PC-3 (cell line): ENCODE data around the gene ULK3. TPM values are rescaled to one million over a fixed set of nuclear protein-coding genes. Genes with fewer than 3 reads are reported as not detected.

ENCODE experiments used
- ATAC-seq: fragments of 200-7000 bp; cut with Tn5 transposase; 2 replicates; pipeline ENCODE4 v1.9.1; 2020; ENCODE audit warnings: mild to moderate bottlenecking, moderate library complexity
- BruUV-seq: library from RNA; stranded (reverse); fragments of 400-500 nt; replicated peaks from 2 replicates; lab custom pipeline; 2021; lab: Mats Ljungman, UMichigan
- CTCF ChIA-PET: fragments of 300-600 bp; sonication (Branson Sonifier 250); formaldehyde crosslinking; loops from one replicate; lab custom pipeline; 2022; ENCODE audit warnings: antibody characterized with exemption; lab: Charles Lee
- POLR2A ChIA-PET: fragments of 300-600 bp; sonication (Branson Sonifier 250); formaldehyde crosslinking; loops from one replicate; lab custom pipeline; 2022; ENCODE audit warnings: antibody characterized with exemption; ENCODE audit not compliant: unreplicated experiment; lab: Charles Lee
- DNase-seq: peaks from one replicate; pipeline ENCODE4 v3.0.0-alpha.2; 2015
- H2AFZ ChIP-seq: fragments of 300-600 bp; sonication (generic); 2 replicates; pipeline ENCODE4 v1.6.0; 2016; ENCODE audit warnings: antibody characterized with exemption, low read length
- H3F3A ChIP-seq: fragments of 300-600 bp; sonication (generic); one replicate; pipeline ENCODE4 v1.6.0; 2017; ENCODE audit warnings: antibody characterized with exemption, low read length, control low read depth, mild to moderate bottlenecking; ENCODE audit not compliant: unreplicated experiment
- H3K27ac ChIP-seq: fragments of 300-600 bp; sonication (generic); 2 replicates; pipeline ENCODE4 v1.5.1; 2016; ENCODE audit warnings: mild to moderate bottlenecking, low read length
- H3K27me3 ChIP-seq: fragments of 300-600 bp; sonication (generic); 2 replicates; pipeline ENCODE4 v1.6.1; 2016; ENCODE audit warnings: low read length, mixed read lengths
- H3K36me3 ChIP-seq: fragments of 300-600 bp; sonication (generic); 2 replicates; pipeline ENCODE4 v1.6.1; 2016; ENCODE audit warnings: low read depth, mixed run types, low read length, mixed read lengths
- H3K4me1 ChIP-seq: fragments of 300-600 bp; sonication (generic); 2 replicates; pipeline ENCODE4 v1.5.1; 2016; ENCODE audit warnings: low read length; ENCODE audit not compliant: insufficient read depth
- H3K4me2 ChIP-seq: fragments of 300-600 bp; sonication (generic); 2 replicates; pipeline ENCODE4 v1.6.0; 2016; ENCODE audit warnings: low read length
- H3K4me3 ChIP-seq: fragments of 300-600 bp; sonication (generic); 2 replicates; pipeline ENCODE4 v1.5.1; 2016; ENCODE audit warnings: mild to moderate bottlenecking, low read length, mixed read lengths
- H3K79me2 ChIP-seq: fragments of 300-600 bp; sonication (generic); 2 replicates; pipeline ENCODE4 v1.6.1; 2017; ENCODE audit warnings: low read length, mixed read lengths
- H3K9ac ChIP-seq: fragments of 300-600 bp; sonication (generic); 2 replicates; pipeline ENCODE4 v1.6.0; 2016; ENCODE audit warnings: mild to moderate bottlenecking, low read length
- H3K9me2 ChIP-seq: fragments of 300-600 bp; sonication (generic); replicated peaks from 2 replicates; pipeline ENCODE4 v1.6.1; 2016; ENCODE audit warnings: mixed run types, low read length, mixed read lengths
- H3K9me3 ChIP-seq: fragments of 300-600 bp; sonication (generic); 2 replicates; pipeline ENCODE4 v1.6.1; 2016; ENCODE audit warnings: low read length, mixed read lengths
- H4K20me1 ChIP-seq: fragments of 300-600 bp; sonication (generic); 2 replicates; pipeline ENCODE4 v1.6.1; 2016; ENCODE audit warnings: low read length, mixed read lengths
- EZH2 ChIP-seq: fragments of 300-600 bp; sonication (generic); IDR thresholded peaks from one replicate; pipeline ENCODE4 v1.6.1; 2017; ENCODE audit warnings: antibody characterized with exemption, mild to moderate bottlenecking, low read length; ENCODE audit not compliant: unreplicated experiment
- EZH2phosphoT487 ChIP-seq: fragments of 300-600 bp; sonication (generic); IDR thresholded peaks from 2 replicates; pipeline ENCODE4 v1.6.1; 2018; ENCODE audit warnings: mild to moderate bottlenecking, antibody characterized with exemption, low read length, borderline replicate concordance
- intact Hi-C: fragments of 100-400 bp; cut with micrococcal nuclease; formaldehyde crosslinking; loops from 2 replicates; pipeline ENCODE4 v1.9.0; 2023
- total RNA-seq: library from RNA; depleted of rRNA; stranded (reverse); fragments of >200 nt; gene quantifications from 2 replicates; pipeline ENCODE4 v1.2.3, GENCODE V29; 2014
- TF ChIP-seq, protein P1 (sequence below): fragments of 300-600 bp; sonication (generic); conservative IDR thresholded peaks from 2 replicates; pipeline ENCODE4 v1.5.1; 2017; ENCODE audit warnings: antibody characterized with exemption, low read depth, mild to moderate bottlenecking, low read length

The ULK3 gene
- total RNA-seq, 1 experiment from 2014 or later = 20.3 TPM

DNA sequence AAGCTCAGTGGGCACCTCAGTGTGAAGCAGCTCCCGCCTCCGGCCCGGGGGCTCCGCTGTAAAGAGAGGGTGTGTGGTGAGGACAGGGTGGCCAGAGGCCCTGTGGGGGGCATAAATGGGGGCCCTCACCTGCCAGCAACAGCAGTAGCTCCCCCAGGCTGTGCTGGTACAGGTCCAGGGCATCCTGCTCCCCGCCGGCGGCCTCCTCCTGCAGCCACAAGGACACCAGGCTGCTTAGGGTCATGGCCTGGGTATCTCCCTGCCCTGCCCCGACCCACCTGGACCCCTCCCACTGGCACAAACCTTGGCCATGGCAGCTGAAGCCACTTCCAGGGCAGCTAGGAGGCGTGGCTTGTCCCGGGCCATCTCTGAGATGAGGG is 4.8 kb downstream of the ULK3 start:
- H3K36me3 ChIP-seq = no peaks in the 10 kb centered on the region
- no peak overlapping the region for H3K4me2 ChIP-seq
- intact Hi-C loops = no loop called here
- H3F3A ChIP-seq = no peaks in the 10 kb centered on the region
- no peak overlapping the region for H3K9ac ChIP-seq
- ChIA-PET POLR2A (no interaction called here), CTCF (no interaction called here)
- no peak overlapping the region for H3K27ac ChIP-seq
- no peak for DNase-seq
- H3K4me3 ChIP-seq = no peak overlapping the region
- peaks cover 8% of the 10 kb centered on the region for H3K4me1 ChIP-seq
- H3K9me2 ChIP-seq = no peaks in the 10 kb centered on the region
- no peak for ATAC-seq
- BruUV-seq = no TSS peak
- H3K27me3 ChIP-seq = no peaks in the 10 kb centered on the region
- H3K9me3 ChIP-seq = no peaks in the 10 kb centered on the region
- 0 out of 2 replicates have a peak, but pooled peaks cover 5% of the 10 kb centered on the region for H3K79me2 ChIP-seq
- no peak overlapping the region for H2AFZ ChIP-seq
- H4K20me1 ChIP-seq = no peaks in the 10 kb centered on the region
- TF ChIP-seq, protein P1, sequence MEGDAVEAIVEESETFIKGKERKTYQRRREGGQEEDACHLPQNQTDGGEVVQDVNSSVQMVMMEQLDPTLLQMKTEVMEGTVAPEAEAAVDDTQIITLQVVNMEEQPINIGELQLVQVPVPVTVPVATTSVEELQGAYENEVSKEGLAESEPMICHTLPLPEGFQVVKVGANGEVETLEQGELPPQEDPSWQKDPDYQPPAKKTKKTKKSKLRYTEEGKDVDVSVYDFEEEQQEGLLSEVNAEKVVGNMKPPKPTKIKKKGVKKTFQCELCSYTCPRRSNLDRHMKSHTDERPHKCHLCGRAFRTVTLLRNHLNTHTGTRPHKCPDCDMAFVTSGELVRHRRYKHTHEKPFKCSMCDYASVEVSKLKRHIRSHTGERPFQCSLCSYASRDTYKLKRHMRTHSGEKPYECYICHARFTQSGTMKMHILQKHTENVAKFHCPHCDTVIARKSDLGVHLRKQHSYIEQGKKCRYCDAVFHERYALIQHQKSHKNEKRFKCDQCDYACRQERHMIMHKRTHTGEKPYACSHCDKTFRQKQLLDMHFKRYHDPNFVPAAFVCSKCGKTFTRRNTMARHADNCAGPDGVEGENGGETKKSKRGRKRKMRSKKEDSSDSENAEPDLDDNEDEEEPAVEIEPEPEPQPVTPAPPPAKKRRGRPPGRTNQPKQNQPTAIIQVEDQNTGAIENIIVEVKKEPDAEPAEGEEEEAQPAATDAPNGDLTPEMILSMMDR = no peak
- TF ChIP-seq EZH2 (no peak), EZH2phosphoT487 (no peak)

DNA sequence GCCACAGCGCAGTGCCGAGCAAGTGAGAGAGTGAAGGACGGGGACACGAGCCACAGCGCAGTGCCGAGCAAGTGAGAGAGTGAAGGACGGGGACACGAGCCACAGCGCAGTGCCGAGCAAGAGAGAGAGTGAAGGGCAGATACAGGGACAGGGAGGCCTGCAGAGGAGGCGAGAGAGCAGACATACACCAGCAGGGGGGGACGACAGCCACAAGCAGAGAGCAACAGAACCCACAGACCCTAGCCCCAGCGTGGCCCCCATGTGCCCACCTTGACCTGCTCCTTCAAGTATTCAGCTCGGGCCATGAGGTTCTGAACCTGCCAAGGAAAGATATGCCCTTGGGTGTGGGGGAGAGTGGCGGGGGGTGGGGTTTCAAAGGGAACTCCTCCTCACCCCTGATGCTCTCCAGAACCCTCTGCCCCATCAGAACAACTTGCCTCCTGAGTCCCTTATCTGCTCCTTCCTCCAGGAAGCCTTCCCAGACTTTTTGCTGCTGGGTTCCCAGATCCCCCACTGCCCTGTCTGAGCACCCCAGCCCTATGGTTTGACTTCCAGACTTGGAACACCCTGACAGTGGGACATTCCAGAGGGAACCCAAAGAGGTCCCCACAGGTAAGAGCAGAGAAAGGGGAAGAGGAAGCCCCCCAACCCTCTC is 5.3 kb downstream of the ULK3 start:
- no peaks in the 10 kb centered on the region for H3K9me2 ChIP-seq
- intact Hi-C loops = no loop called here
- H3K36me3 ChIP-seq = no peaks in the 10 kb centered on the region
- H3K79me2 ChIP-seq = 0 out of 2 replicates have a peak, but pooled peaks cover 5% of the 10 kb centered on the region
- no peak overlapping the region for H3K4me2 ChIP-seq
- H2AFZ ChIP-seq = no peak overlapping the region
- no peaks in the 10 kb centered on the region for H4K20me1 ChIP-seq
- H3K9ac ChIP-seq = no peak overlapping the region
- ATAC-seq (no peak), DNase-seq (no peak)
- peaks cover 8% of the 10 kb centered on the region for H3K4me1 ChIP-seq
- BruUV-seq = no TSS peak
- no peaks in the 10 kb centered on the region for H3K9me3 ChIP-seq
- no peaks in the 10 kb centered on the region for H3F3A ChIP-seq
- ChIA-PET CTCF (no interaction called here), POLR2A (no interaction called here)
- H3K27me3 ChIP-seq = no peaks in the 10 kb centered on the region
- no peak overlapping the region for H3K27ac ChIP-seq
- no peak overlapping the region for H3K4me3 ChIP-seq
- TF ChIP-seq, protein P1 = no peak
- TF ChIP-seq EZH2 = no peak
- TF ChIP-seq EZH2phosphoT487 = no peak

DNA sequence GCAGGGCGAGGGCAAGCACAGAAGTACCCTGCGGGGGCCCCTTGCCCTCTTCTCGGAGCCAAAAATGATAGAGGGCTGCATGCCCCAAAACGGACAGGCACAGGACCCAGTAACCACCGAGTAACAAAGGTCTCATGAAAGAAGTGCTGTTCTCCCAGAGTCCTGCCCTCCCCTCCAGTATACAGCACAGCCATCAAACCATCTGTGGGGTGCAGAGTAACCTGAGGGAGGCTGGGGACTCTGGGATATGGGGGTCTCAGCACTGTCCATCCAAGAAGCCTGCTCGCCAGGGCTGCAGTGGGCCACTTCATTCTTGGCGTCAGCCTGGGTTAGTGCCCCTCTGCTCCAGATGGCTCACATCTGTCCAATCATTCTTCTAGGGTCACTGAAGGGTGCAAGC is 6.1 kb downstream of the ULK3 start:
- Histone ChIP-seq H4K20me1 (no peaks in the 10 kb centered on the region), H3K9me2 (no peaks in the 10 kb centered on the region), H3K4me3 (no peak overlapping the region), H3K36me3 (no peaks in the 10 kb centered on the region), H3F3A (no peaks in the 10 kb centered on the region), H3K9me3 (no peaks in the 10 kb centered on the region), H3K4me2 (no peak overlapping the region), H3K27me3 (no peaks in the 10 kb centered on the region), H2AFZ (no peak overlapping the region), H3K4me1 (peaks cover 2% of the 10 kb centered on the region), H3K79me2 (0 out of 2 replicates have a peak, but pooled peaks cover 2% of the 10 kb centered on the region), H3K27ac (no peak overlapping the region), H3K9ac (no peak overlapping the region)
- no peak for DNase-seq
- no peak for ATAC-seq
- TF ChIP-seq EZH2phosphoT487 = no peak
- no peak for TF ChIP-seq EZH2
- TF ChIP-seq, protein P1 = no peak
- POLR2A ChIA-PET = no interaction called here
- intact Hi-C loops = no loop called here
- no TSS peak for BruUV-seq
- CTCF ChIA-PET = interaction anchor here (0.7 kb wide), 1 partner anchor 47 kb away, joined by 3 read pairs; no protein-coding TSS in a partner anchor
